Subcutaneous abdominal adipose tissue (tissue), 5 donors: ENCODE results near the gene PTPRD.

Source experiments
- H3K27ac ChIP-seq: one replicate; pipeline ENCODE4 v1.7.0; 2013; ENCODE audit warnings: low read depth, mild to moderate bottlenecking, inconsistent platforms, low read length, moderate library complexity
- H3K27me3 ChIP-seq, 5 donors: one replicate each; pipeline ENCODE4 v1.7.0; 2013; ENCODE audit warnings: low read length in 5 of 5, inconsistent platforms in 1 of 5; ENCODE audit not compliant: control insufficient read depth in 5 of 5, insufficient read depth in 4 of 5
- H3K36me3 ChIP-seq, 5 donors: one replicate each; pipeline ENCODE4 v1.7.0; 2013; ENCODE audit warnings: low read length in 5 of 5; ENCODE audit not compliant: control insufficient read depth in 5 of 5, insufficient read depth in 5 of 5
- H3K4me1 ChIP-seq, 5 donors: one replicate each; pipeline ENCODE4 v1.7.0; 2013; ENCODE audit warnings: low read length in 5 of 5, mild to moderate bottlenecking in 3 of 5, moderate library complexity in 1 of 5; ENCODE audit not compliant: control insufficient read depth in 5 of 5, insufficient read depth in 5 of 5
- H3K4me3 ChIP-seq, 5 donors: one replicate each; pipeline ENCODE4 v1.7.0; 2013; ENCODE audit warnings: low read length in 5 of 5, low read depth in 1 of 5
- H3K9ac ChIP-seq, 5 donors: one replicate each; pipeline ENCODE4 v1.7.0; 2013; ENCODE audit warnings: low read length in 5 of 5, mild to moderate bottlenecking in 4 of 5, moderate library complexity in 3 of 5
- H3K9me3 ChIP-seq, 5 donors: one replicate each; pipeline ENCODE4 v1.7.0; 2013; ENCODE audit warnings: low read length in 5 of 5; ENCODE audit not compliant: control insufficient read depth in 5 of 5
- donor health status: healthy.
- donor health status: healthy.
- donor health status: healthy.
- donor health status: healthy.
- donor health status: healthy.

Gene PTPRD

GRCh38 chr9:8842402-8843193 lies 1770.2 kb downstream of the PTPRD start:
- H3K4me1 ChIP-seq = no peaks in the 10 kb centered on the region
- H3K36me3 ChIP-seq = no peaks in the 10 kb centered on the region
- H3K4me3 ChIP-seq = no peak overlapping the region
- no peaks in the 10 kb centered on the region for H3K27me3 ChIP-seq
- no peak overlapping the region for H3K27ac ChIP-seq
- no peak overlapping the region for H3K9ac ChIP-seq
- H3K9me3 ChIP-seq = no peaks in the 10 kb centered on the region

GRCh38 chr9:8838136-8838535 lies 1774.7 kb downstream of the PTPRD start:
- no peak overlapping the region for H3K9ac ChIP-seq
- no peaks in the 10 kb centered on the region for H3K36me3 ChIP-seq
- no peak overlapping the region for H3K4me3 ChIP-seq
- H3K27me3 ChIP-seq = no peaks in the 10 kb centered on the region
- H3K27ac ChIP-seq = no peak overlapping the region
- H3K9me3 ChIP-seq = no peaks in the 10 kb centered on the region
- no peaks in the 10 kb centered on the region for H3K4me1 ChIP-seq

GRCh38 chr9:8835291-8835690 lies 1777.5 kb downstream of the PTPRD start:
- Histone ChIP-seq H3K4me1 (no peaks in the 10 kb centered on the region), H3K9me3 (no peaks in the 10 kb centered on the region), H3K9ac (no peak overlapping the region), H3K36me3 (no peaks in the 10 kb centered on the region), H3K27ac (no peak overlapping the region), H3K4me3 (no peak overlapping the region), H3K27me3 (no peaks in the 10 kb centered on the region)

- H3K9me3 ChIP-seq = no peaks in the 10 kb centered on the region
- H3K27me3 ChIP-seq = no peaks in the 10 kb centered on the region
- no peaks in the 10 kb centered on the region for H3K36me3 ChIP-seq
- H3K4me3 ChIP-seq = no peak overlapping the region
- no peak overlapping the region for H3K9ac ChIP-seq
- H3K27ac ChIP-seq = no peak overlapping the region
- no peaks in the 10 kb centered on the region for H3K4me1 ChIP-seq
Measured at GRCh38 chr9:8832955-8833354, 1779.8 kb downstream of the PTPRD start.

- no peaks in the 10 kb centered on the region for H3K9me3 ChIP-seq
- H3K27ac ChIP-seq = no peak overlapping the region
- no peaks in the 10 kb centered on the region for H3K36me3 ChIP-seq
- H3K4me1 ChIP-seq = no peaks in the 10 kb centered on the region
- H3K27me3 ChIP-seq = no peaks in the 10 kb centered on the region
- H3K4me3 ChIP-seq = no peak overlapping the region
- H3K9ac ChIP-seq = no peak overlapping the region
Measured at GRCh38 chr9:8832386-8832785, 1780.4 kb downstream of the PTPRD start.

GRCh38 chr9:8831568-8831967 lies 1781.2 kb downstream of the PTPRD start:
- no peaks in the 10 kb centered on the region for H3K4me1 ChIP-seq
- H3K9ac ChIP-seq = no peak overlapping the region
- H3K27me3 ChIP-seq = no peaks in the 10 kb centered on the region
- H3K27ac ChIP-seq = no peak overlapping the region
- H3K36me3 ChIP-seq = no peaks in the 10 kb centered on the region
- H3K4me3 ChIP-seq = no peak overlapping the region
- no peaks in the 10 kb centered on the region for H3K9me3 ChIP-seq

- no peaks in the 10 kb centered on the region for H3K9me3 ChIP-seq
- no peak overlapping the region for H3K27ac ChIP-seq
- no peaks in the 10 kb centered on the region for H3K27me3 ChIP-seq
- no peaks in the 10 kb centered on the region for H3K36me3 ChIP-seq
- H3K4me1 ChIP-seq = no peaks in the 10 kb centered on the region
- no peak overlapping the region for H3K4me3 ChIP-seq
- H3K9ac ChIP-seq = no peak overlapping the region
Measured at GRCh38 chr9:8826281-8826680, 1786.5 kb downstream of the PTPRD start.

- H3K9ac ChIP-seq = no peak overlapping the region
- H3K27ac ChIP-seq = no peak overlapping the region
- H3K4me1 ChIP-seq = no peaks in the 10 kb centered on the region
- no peaks in the 10 kb centered on the region for H3K36me3 ChIP-seq
- no peaks in the 10 kb centered on the region for H3K27me3 ChIP-seq
- no peaks in the 10 kb centered on the region for H3K9me3 ChIP-seq
- H3K4me3 ChIP-seq = peak overlapping the region in 1 of 5 donors; percentile 51
Measured at GRCh38 chr9:8825585-8826147, 1787.1 kb downstream of the PTPRD start.

GRCh38 chr9:8823131-8823895 lies 1789.5 kb downstream of the PTPRD start:
- H3K27me3 ChIP-seq = no peaks in the 10 kb centered on the region
- no peaks in the 10 kb centered on the region for H3K36me3 ChIP-seq
- no peak overlapping the region for H3K9ac ChIP-seq
- no peaks in the 10 kb centered on the region for H3K4me1 ChIP-seq
- no peak overlapping the region for H3K4me3 ChIP-seq
- no peak overlapping the region for H3K27ac ChIP-seq
- no peaks in the 10 kb centered on the region for H3K9me3 ChIP-seq

GRCh38 chr9:8822667-8823025 lies 1790.2 kb downstream of the PTPRD start:
- Histone ChIP-seq H3K9ac (no peak overlapping the region), H3K27ac (no peak overlapping the region), H3K4me3 (no peak overlapping the region)

More at GRCh38 chr9:8822667-8823025, 1790.2 kb downstream of the PTPRD start:
- H3K4me1 ChIP-seq = no peaks in the 10 kb centered on the region
- H3K27me3 ChIP-seq = no peaks in the 10 kb centered on the region
- H3K36me3 ChIP-seq = no peaks in the 10 kb centered on the region
- no peaks in the 10 kb centered on the region for H3K9me3 ChIP-seq
